Hepatocyte (in vitro differentiated cells): Measurements from ENCODE around the gene OR6B1. TPM values are rescaled to one million over a fixed set of nuclear protein-coding genes. Genes with fewer than 3 reads are reported as not detected.
"Not testable (repeated sequence)": the region's sequence is repeated elsewhere in the genome, so short reads cannot be mapped to it uniquely, and the experiment has no call there.

Experiments
- DNase-seq: peaks from one replicate; pipeline ENCODE4 v3.0.0-alpha.2; 2016; ENCODE audit warnings: low spot score
- H2AFZ ChIP-seq: fragments of 200-600 bp; sonication (generic); 2 replicates; pipeline ENCODE4 v1.6.0; 2016; ENCODE audit warnings: antibody characterized with exemption, mild to moderate bottlenecking
- H3K27ac ChIP-seq: fragments of 200-600 bp; sonication (generic); 2 replicates; pipeline ENCODE4 v1.5.1; 2016; ENCODE audit warnings: mild to moderate bottlenecking
- H3K27me3 ChIP-seq: fragments of 200-600 bp; sonication (generic); 2 replicates; pipeline ENCODE4 v1.6.1; 2016
- H3K36me3 ChIP-seq: fragments of 200-600 bp; sonication (generic); replicated peaks from 2 replicates; pipeline ENCODE4 v1.5.1; 2016; ENCODE audit warnings: low read depth; ENCODE audit not compliant: insufficient read depth
- H3K4me1 ChIP-seq: fragments of 200-600 bp; sonication (generic); 2 replicates; pipeline ENCODE4 v1.5.1; 2016; ENCODE audit warnings: mild to moderate bottlenecking, moderate library complexity; ENCODE audit not compliant: insufficient read depth
- H3K4me2 ChIP-seq: fragments of 200-600 bp; sonication (generic); 2 replicates; pipeline ENCODE4 v1.6.0; 2016
- H3K4me3 ChIP-seq: fragments of 200-600 bp; sonication (generic); 2 replicates; pipeline ENCODE4 v1.5.1; 2016; ENCODE audit warnings: mild to moderate bottlenecking
- H3K79me2 ChIP-seq: fragments of 200-600 bp; sonication (generic); 2 replicates; pipeline ENCODE4 v1.6.0; 2017; ENCODE audit warnings: mild to moderate bottlenecking
- H3K9me2 ChIP-seq: fragments of 200-600 bp; sonication (generic); replicated peaks from 2 replicates; pipeline ENCODE4 v1.6.0; 2017; ENCODE audit warnings: mild to moderate bottlenecking; ENCODE audit not compliant: insufficient read depth
- H3K9me3 ChIP-seq: fragments of 200-600 bp; sonication (generic); 2 replicates; pipeline ENCODE4 v1.5.1; 2016; ENCODE audit warnings: low read depth, mild to moderate bottlenecking
- H4K20me1 ChIP-seq: fragments of 200-600 bp; sonication (generic); 2 replicates; pipeline ENCODE4 v1.6.0; 2016; ENCODE audit warnings: mild to moderate bottlenecking; ENCODE audit not compliant: insufficient read depth, poor library complexity, severe bottlenecking
- EZH2 ChIP-seq: fragments of 200-600 bp; sonication (generic); IDR thresholded peaks from 2 replicates; pipeline ENCODE4 v1.6.1; 2016; ENCODE audit warnings: antibody characterized with exemption, mild to moderate bottlenecking, borderline replicate concordance
- EZH2phosphoT487 ChIP-seq: fragments of 200-600 bp; sonication (generic); IDR thresholded peaks from one replicate; pipeline ENCODE4 v1.6.1; 2018; ENCODE audit warnings: antibody characterized with exemption, mild to moderate bottlenecking, low read depth, moderate library complexity; ENCODE audit not compliant: unreplicated experiment, severe bottlenecking
- WGBS: methylation state at CpG from one replicate; pipeline ENCODE4 v1.1.6; 2016; ENCODE audit warnings: low lambda C conversion rate; ENCODE audit errors: missing lambda C conversion rate; 5-methylcytosine and 5-hydroxymethylcytosine counted together
- polyA plus RNA-seq: library from polyadenylated mRNA; unstranded; fragments of >200 nt; fragmentation: Nextera tagmentation; extraction: Ambion mirVana; gene quantifications from 2 replicates; pipeline ENCODE4 v1.2.1, GENCODE V29; 2016
- total RNA-seq: library from RNA; depleted of rRNA; stranded (reverse); fragments of >200 nt; gene quantifications from 2 replicates; pipeline ENCODE4 v1.2.3, GENCODE V29; 2014
- TF ChIP-seq, protein P1 (sequence below): fragments of 200-600 bp; sonication (generic); IDR thresholded peaks from 2 replicates; pipeline ENCODE4 v1.5.1; 2016; ENCODE audit warnings: antibody characterized with exemption, mild to moderate bottlenecking; ENCODE audit not compliant: poor library complexity

OR6B1 gene
- total and polyA plus RNA-seq, 2 experiments from 2014 or later: 0.28 TPM; not detected in 1

DNA sequence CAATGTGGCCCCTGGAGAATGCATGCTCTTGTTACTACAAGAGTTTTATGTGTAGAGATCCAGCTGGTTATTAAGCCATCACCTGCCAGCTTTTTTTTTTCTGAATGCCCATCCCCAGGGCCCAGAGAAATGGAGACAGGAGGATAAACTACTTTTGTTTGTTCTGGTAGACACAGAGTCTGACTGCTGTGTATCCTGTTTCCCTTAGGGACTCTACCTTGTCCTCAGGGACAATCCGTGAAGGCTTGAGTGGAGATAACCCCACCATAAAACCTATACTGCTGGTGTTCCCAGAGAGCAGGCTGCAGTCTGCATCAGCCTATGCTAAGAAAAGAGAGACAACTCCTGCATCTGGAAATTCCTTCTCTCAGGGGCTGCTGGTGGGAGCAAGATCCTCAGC lies 48.5 kb downstream of the OR6B1 start, which contains the start of gene OR2A5:
TSS of gene OR2A5 (plus strand) at position 301 of the 400 bp plus-strand sequence. CDS start 1,454 bp downstream, outside the sequence.
- H3K79me2 ChIP-seq: no peaks in the 10 kb centered on the region
- H2AFZ ChIP-seq: no peak within 1 kb of the TSS
- WGBS: 26% methylated on average over 1 of the region's 1 CpG
- H4K20me1 ChIP-seq: no peaks in the 10 kb centered on the region
- H3K4me3 ChIP-seq: no peak within 1 kb of the TSS
- DNase-seq: peak; percentile 41
- H3K4me1 ChIP-seq: peaks cover 13% of the 10 kb centered on the region
- H3K4me2 ChIP-seq: peak within 1 kb of the TSS; percentile 55
- H3K27me3 ChIP-seq: no peaks in the 10 kb centered on the region
- H3K36me3 ChIP-seq: no peaks in the 10 kb centered on the region
- peak within 1 kb of the TSS; percentile 63 for H3K27ac ChIP-seq
- no peaks in the 10 kb centered on the region for H3K9me3 ChIP-seq
- no peak for TF ChIP-seq EZH2
- H3K9me2 ChIP-seq: no peaks in the 10 kb centered on the region

DNA sequence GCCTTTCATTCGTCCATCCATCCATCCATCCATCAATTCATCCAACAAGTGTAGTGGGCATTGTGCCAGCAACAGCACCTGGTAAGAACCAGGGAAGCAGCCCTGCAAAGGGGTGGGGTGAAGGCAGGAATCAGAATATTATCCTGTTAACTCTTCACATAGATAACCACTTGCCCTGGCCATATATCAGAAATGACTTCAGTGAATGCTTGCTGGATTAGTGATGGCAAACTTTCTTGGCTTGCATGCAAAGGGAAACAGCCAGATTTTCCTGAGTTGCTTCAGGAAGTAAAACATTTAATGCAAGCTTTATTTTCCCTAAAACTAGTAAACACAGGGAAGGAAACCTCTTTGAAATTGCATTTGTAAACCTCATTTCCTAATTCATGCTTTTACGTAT lies 49.4 kb downstream of the OR6B1 start:
- TF ChIP-seq, protein P1, sequence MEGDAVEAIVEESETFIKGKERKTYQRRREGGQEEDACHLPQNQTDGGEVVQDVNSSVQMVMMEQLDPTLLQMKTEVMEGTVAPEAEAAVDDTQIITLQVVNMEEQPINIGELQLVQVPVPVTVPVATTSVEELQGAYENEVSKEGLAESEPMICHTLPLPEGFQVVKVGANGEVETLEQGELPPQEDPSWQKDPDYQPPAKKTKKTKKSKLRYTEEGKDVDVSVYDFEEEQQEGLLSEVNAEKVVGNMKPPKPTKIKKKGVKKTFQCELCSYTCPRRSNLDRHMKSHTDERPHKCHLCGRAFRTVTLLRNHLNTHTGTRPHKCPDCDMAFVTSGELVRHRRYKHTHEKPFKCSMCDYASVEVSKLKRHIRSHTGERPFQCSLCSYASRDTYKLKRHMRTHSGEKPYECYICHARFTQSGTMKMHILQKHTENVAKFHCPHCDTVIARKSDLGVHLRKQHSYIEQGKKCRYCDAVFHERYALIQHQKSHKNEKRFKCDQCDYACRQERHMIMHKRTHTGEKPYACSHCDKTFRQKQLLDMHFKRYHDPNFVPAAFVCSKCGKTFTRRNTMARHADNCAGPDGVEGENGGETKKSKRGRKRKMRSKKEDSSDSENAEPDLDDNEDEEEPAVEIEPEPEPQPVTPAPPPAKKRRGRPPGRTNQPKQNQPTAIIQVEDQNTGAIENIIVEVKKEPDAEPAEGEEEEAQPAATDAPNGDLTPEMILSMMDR: no peak
- TF ChIP-seq EZH2phosphoT487 (no peak), EZH2 (no peak)
- no peaks in the 10 kb centered on the region for H3K9me2 ChIP-seq
- DNase-seq: no peak
- 74% methylated on average over 2 of the region's 2 CpGs for WGBS
- no peaks in the 10 kb centered on the region for H3K27me3 ChIP-seq
- no peaks in the 10 kb centered on the region for H4K20me1 ChIP-seq
- H3K4me2 ChIP-seq: peak overlapping the region; percentile 55
- peaks cover 13% of the 10 kb centered on the region for H3K4me1 ChIP-seq
- H3K4me3 ChIP-seq: no peak overlapping the region
- H2AFZ ChIP-seq: no peak overlapping the region
- H3K27ac ChIP-seq: peak overlapping the region; percentile 63
- no peaks in the 10 kb centered on the region for H3K79me2 ChIP-seq
- no peaks in the 10 kb centered on the region for H3K9me3 ChIP-seq
- H3K36me3 ChIP-seq: no peaks in the 10 kb centered on the region

DNA sequence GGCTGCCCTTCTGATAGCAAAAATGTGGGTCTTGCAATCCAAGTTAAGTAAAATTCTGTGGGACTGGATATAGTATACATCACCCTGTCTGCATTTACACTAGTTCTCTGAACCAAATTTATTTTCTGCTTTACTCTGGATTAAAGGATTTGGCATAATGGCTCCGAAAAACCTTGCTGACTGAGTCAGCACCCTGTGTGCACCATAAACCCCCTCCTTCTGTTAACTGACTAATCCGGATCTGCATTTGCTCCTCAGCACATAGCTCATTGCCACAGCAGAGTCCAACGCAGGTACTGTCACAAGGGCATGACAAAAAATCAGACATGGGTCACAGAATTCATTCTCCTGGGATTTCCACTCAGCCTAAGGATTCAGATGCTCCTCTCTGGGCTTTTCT lies 50.0 kb downstream of the OR6B1 start:
- H3K4me2 ChIP-seq: peak overlapping the region; percentile 55
- H3K36me3 ChIP-seq: no peaks in the 10 kb centered on the region
- no peaks in the 10 kb centered on the region for H3K9me2 ChIP-seq
- no peak overlapping the region for H2AFZ ChIP-seq
- TF ChIP-seq EZH2 (no peak), EZH2phosphoT487 (no peak)
- TF ChIP-seq, protein P1: no peak
- H4K20me1 ChIP-seq: no peaks in the 10 kb centered on the region
- peaks cover 13% of the 10 kb centered on the region for H3K4me1 ChIP-seq
- DNase-seq: peak; percentile 43
- no peaks in the 10 kb centered on the region for H3K27me3 ChIP-seq
- H3K79me2 ChIP-seq: no peaks in the 10 kb centered on the region
- H3K27ac ChIP-seq: peak overlapping the region; percentile 63
- H3K9me3 ChIP-seq: no peaks in the 10 kb centered on the region
- 30% methylated on average over 3 of the region's 3 CpGs for WGBS
- no peak overlapping the region for H3K4me3 ChIP-seq

DNA sequence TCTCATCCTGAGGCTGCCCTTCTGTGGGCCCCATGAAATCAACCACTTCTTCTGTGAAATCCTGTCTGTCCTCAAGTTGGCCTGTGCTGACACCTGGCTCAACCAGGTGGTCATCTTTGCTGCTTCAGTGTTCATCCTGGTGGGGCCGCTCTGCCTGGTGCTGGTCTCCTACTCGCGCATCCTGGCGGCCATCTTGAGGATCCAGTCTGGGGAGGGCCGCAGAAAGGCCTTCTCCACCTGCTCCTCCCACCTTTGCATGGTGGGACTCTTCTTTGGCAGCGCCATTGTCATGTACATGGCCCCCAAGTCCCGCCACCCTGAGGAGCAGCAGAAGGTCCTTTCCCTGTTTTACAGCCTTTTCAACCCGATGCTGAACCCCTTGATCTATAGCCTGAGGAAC lies 50.8 kb downstream of the OR6B1 start:
- H3K4me2 ChIP-seq, H3K27ac ChIP-seq, H3K27me3 ChIP-seq, H3K9me3 ChIP-seq, H3K4me3 ChIP-seq, H3K36me3 ChIP-seq, H4K20me1 ChIP-seq, DNase-seq, H3K79me2 ChIP-seq, H3K9me2 ChIP-seq, H2AFZ ChIP-seq: not testable (repeated sequence)
- WGBS: 94% methylated on average over 8 of the region's 8 CpGs
- H3K4me1 ChIP-seq: peaks cover 13% of the 10 kb centered on the region
